ENCODE measurements around the gene CLDN2. TPM values are rescaled to one million over a fixed set of nuclear protein-coding genes. Genes with fewer than 3 reads are reported as not detected.

The CLDN2 gene
- total and polyA plus RNA-seq, 4 donors, result 0.37 to 25.5 (median 20.7) TPM

DNA sequence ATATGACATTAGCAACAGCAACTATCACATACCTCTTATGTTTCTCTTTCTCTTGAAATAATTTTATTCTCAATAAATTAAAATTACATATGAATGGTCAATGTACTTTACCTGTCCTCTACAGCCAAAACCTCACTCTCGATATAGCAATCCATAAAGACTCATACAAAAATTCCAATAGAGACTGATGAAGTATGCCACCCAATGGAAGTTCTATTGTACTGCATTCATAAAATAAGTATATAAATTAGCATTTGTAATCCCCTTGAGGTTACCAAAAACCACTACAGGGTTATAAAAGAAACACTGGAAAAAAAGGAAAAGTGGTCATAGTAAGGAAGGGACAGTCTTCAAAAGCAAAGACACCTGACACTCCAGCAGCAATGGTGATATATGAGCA, 32.8 kb downstream of the CLDN2 start:
- H3K36me3 ChIP-seq (ENCODE audit: control insufficient read depth in 4 of 4, insufficient read depth in 3 of 4, low read depth in 1 of 4, low read length in 3 of 4), result no peaks in the 10 kb centered on the region
- no peak overlapping the region for H3K27ac ChIP-seq (ENCODE audit: low read depth in 1 of 2, low read length in 2 of 2)
- TF ChIP-seq, protein P1, sequence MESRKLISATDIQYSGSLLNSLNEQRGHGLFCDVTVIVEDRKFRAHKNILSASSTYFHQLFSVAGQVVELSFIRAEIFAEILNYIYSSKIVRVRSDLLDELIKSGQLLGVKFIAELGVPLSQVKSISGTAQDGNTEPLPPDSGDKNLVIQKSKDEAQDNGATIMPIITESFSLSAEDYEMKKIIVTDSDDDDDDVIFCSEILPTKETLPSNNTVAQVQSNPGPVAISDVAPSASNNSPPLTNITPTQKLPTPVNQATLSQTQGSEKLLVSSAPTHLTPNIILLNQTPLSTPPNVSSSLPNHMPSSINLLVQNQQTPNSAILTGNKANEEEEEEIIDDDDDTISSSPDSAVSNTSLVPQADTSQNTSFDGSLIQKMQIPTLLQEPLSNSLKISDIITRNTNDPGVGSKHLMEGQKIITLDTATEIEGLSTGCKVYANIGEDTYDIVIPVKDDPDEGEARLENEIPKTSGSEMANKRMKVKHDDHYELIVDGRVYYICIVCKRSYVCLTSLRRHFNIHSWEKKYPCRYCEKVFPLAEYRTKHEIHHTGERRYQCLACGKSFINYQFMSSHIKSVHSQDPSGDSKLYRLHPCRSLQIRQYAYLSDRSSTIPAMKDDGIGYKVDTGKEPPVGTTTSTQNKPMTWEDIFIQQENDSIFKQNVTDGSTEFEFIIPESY (IDR thresholded peaks at IDR 0.05), result no peak
- TF ChIP-seq, protein P2, sequence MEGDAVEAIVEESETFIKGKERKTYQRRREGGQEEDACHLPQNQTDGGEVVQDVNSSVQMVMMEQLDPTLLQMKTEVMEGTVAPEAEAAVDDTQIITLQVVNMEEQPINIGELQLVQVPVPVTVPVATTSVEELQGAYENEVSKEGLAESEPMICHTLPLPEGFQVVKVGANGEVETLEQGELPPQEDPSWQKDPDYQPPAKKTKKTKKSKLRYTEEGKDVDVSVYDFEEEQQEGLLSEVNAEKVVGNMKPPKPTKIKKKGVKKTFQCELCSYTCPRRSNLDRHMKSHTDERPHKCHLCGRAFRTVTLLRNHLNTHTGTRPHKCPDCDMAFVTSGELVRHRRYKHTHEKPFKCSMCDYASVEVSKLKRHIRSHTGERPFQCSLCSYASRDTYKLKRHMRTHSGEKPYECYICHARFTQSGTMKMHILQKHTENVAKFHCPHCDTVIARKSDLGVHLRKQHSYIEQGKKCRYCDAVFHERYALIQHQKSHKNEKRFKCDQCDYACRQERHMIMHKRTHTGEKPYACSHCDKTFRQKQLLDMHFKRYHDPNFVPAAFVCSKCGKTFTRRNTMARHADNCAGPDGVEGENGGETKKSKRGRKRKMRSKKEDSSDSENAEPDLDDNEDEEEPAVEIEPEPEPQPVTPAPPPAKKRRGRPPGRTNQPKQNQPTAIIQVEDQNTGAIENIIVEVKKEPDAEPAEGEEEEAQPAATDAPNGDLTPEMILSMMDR (IDR thresholded peaks at IDR 0.05; ENCODE audit: low read depth, low read length, missing input control), result peak; percentile 42
- TF ChIP-seq RAD21 (IDR thresholded peaks at IDR 0.05), result peak; percentile 75 to 81
- 13% methylated on average over 1 of the region's 1 CpG for WGBS
- H3K9me3 ChIP-seq (ENCODE audit: control insufficient read depth in 4 of 4, low read length in 3 of 4), result no peaks in the 10 kb centered on the region
- H3K4me3 ChIP-seq (ENCODE audit: low read depth in 1 of 3, low read length in 3 of 3), result no peak overlapping the region
- H3K4me1 ChIP-seq (ENCODE audit: control insufficient read depth in 4 of 4, insufficient read depth in 4 of 4, low read length in 3 of 4), result peaks cover 4 to 13% (median 8%) of the 10 kb centered on the region in 4 donors
- no peak overlapping the region for H3K9ac ChIP-seq (ENCODE audit: low read depth in 1 of 2, low read length in 2 of 2)
- H3K27me3 ChIP-seq (ENCODE audit: control insufficient read depth in 4 of 4, insufficient read depth in 4 of 4, low read length in 3 of 4), result peaks cover 0 to 2% (median 0%) of the 10 kb centered on the region in 4 donors
- no peak for DNase-seq (ENCODE audit: low spot score)

DNA sequence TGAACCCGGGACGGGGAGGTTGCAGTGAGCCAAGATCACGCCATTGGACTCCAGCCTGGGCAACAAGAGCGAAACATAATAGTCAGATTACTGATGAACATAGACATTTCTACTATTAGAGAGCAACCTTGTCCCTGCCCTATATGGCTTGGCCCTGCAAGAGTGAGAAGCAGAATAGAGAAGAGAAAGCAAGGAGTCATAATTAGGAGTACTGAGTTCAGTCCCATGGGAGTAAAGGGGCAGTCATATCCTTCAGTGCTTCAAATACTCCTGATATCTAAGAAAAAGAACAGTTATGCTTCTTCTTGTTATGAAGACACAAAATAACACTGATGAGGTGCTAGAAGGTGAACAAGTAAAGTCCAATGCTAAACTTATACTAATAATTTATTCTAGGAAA, 33.8 kb downstream of the CLDN2 start:
- no peaks in the 10 kb centered on the region for H3K36me3 ChIP-seq (ENCODE audit: control insufficient read depth in 4 of 4, insufficient read depth in 3 of 4, low read depth in 1 of 4, low read length in 3 of 4)
- peaks cover 4 to 13% (median 8%) of the 10 kb centered on the region in 4 donors for H3K4me1 ChIP-seq (ENCODE audit: control insufficient read depth in 4 of 4, insufficient read depth in 4 of 4, low read length in 3 of 4)
- no peak overlapping the region for H3K9ac ChIP-seq (ENCODE audit: low read depth in 1 of 2, low read length in 2 of 2)
- H3K4me3 ChIP-seq (ENCODE audit: low read depth in 1 of 3, low read length in 3 of 3), result no peak overlapping the region
- 95% methylated on average over 4 of the region's 4 CpGs for WGBS
- no peak for TF ChIP-seq RXRA (IDR thresholded peaks at IDR 0.05)
- TF ChIP-seq, protein P2 (IDR thresholded peaks at IDR 0.05; ENCODE audit: low read depth, low read length, missing input control), result no peak
- TF ChIP-seq NR2F2 (IDR thresholded peaks at IDR 0.05), result no peak
- TF ChIP-seq, protein P3, sequence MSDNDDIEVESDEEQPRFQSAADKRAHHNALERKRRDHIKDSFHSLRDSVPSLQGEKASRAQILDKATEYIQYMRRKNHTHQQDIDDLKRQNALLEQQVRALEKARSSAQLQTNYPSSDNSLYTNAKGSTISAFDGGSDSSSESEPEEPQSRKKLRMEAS (IDR thresholded peaks at IDR 0.05), result no peak
- TF ChIP-seq, protein P4, sequence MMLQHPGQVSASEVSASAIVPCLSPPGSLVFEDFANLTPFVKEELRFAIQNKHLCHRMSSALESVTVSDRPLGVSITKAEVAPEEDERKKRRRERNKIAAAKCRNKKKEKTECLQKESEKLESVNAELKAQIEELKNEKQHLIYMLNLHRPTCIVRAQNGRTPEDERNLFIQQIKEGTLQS (IDR thresholded peaks at IDR 0.05), result no peak
- TF ChIP-seq HNF4G (IDR thresholded peaks at IDR 0.05), result no peak
- no peak for TF ChIP-seq HNF4A (conservative IDR thresholded peaks at IDR 0.05)
- TF ChIP-seq EGR1 (IDR thresholded peaks at IDR 0.05; ENCODE audit: low read depth in 2 of 2), result no peak
- H3K27me3 ChIP-seq (ENCODE audit: control insufficient read depth in 4 of 4, insufficient read depth in 4 of 4, low read length in 3 of 4), result no peaks in the 10 kb centered on the region
- no peak overlapping the region for H3K27ac ChIP-seq (ENCODE audit: low read depth in 1 of 2, low read length in 2 of 2)
- H3K9me3 ChIP-seq (ENCODE audit: control insufficient read depth in 4 of 4, low read length in 3 of 4), result no peaks in the 10 kb centered on the region
- DNase-seq (ENCODE audit: low spot score), result no peak

Data from liver (tissue), 9 donors.